Iris pigment epithelial cell (primary cell): ENCODE data around the gene CCDC40.

Experiments
- DNase-seq: peaks from one replicate; pipeline ENCODE4 v3.0.0-alpha.2; 2011; ENCODE audit warnings: low read depth

Gene CCDC40

DNA sequence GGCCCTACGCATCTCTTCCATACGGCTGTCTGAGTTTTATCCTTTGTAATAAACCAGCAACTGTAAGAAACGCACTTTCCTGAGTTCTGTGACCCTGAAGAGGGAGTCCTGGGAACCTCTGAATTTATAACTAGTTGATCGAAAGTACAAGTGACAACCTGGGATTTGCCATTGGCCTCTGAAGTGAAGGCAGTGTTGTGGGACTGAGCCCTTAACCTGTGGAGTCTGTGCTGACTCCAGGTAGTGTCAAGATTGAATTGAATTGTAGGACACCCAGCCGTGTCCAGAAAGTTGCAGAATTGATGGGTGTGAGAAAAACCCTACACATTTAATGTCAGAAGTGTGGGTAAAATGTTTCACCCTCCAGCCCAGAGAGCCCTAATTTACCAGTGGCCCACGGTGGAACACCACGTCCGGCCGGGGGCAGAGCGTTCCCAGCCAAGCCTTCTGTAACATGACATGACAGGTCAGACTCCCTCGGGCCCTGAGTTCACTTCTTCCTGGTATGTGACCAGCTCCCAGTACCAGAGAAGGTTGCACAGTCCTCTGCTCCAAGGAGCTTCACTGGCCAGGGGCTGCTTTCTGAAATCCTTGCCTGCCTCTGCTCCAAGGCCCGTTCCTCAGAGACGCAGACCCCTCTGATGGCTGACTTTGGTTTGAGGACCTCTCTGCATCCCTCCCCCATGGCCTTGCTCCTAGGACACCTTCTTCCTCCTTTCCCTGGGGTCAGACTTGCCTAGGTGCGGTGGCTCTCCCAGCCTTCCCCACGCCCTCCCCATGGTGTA lies 66.4 kb downstream of the CCDC40 start:
- no peak for DNase-seq

DNA sequence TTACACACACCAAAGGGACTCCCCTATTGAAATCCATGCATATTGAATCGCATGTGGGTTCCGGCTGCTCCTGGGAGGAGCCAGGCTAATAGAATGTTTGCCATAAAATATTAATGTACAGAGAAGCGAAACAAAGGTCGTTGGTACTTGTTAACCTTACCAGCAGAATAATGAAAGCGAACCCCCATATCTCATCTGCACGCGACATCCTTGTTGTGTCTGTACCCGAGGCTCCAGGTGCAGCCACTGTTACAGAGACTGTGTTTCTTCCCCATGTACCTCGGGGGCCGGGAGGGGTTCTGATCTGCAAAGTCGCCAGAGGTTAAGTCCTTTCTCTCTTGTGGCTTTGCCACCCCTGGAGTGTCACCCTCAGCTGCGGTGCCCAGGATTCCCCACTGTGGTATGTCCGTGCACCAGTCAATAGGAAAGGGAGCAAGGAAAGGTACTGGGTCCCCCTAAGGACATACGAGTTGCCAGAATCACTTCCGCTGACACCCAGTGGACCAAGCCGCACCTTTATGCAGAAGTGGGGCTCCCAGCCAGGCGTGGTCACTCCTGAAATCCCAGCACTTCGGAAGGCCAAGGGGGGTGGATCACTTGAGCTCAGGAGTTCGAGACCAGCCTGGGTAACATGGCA lies 67.1 kb downstream of the CCDC40 start:
- no peak for DNase-seq

DNA sequence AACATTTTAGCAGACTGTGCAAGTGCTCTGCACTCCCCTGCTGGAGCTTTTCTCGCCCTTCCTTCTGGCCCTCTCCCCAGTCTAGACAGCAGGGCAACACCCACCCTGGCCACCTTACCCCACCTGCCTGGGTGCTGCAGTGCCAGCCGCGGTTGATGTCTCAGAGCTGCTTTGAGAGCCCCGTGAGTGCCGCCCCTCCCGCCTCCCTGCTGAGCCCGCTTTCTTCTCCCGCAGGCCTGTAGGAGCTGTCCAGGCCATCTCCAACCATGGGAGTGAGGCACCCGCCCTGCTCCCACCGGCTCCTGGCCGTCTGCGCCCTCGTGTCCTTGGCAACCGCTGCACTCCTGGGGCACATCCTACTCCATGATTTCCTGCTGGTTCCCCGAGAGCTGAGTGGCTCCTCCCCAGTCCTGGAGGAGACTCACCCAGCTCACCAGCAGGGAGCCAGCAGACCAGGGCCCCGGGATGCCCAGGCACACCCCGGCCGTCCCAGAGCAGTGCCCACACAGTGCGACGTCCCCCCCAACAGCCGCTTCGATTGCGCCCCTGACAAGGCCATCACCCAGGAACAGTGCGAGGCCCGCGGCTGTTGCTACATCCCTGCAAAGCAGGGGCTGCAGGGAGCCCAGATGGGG lies 68.0 kb downstream of the CCDC40 start:
- DNase-seq, result peak; percentile 15

DNA sequence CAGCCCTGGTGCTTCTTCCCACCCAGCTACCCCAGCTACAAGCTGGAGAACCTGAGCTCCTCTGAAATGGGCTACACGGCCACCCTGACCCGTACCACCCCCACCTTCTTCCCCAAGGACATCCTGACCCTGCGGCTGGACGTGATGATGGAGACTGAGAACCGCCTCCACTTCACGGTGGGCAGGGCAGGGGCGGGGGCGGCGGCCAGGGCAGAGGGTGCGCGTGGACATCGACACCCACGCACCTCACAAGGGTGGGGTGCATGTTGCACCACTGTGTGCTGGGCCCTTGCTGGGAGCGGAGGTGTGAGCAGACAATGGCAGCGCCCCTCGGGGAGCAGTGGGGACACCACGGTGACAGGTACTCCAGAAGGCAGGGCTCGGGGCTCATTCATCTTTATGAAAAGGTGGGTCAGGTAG lies 68.5 kb downstream of the CCDC40 start:
- no peak for DNase-seq

DNA sequence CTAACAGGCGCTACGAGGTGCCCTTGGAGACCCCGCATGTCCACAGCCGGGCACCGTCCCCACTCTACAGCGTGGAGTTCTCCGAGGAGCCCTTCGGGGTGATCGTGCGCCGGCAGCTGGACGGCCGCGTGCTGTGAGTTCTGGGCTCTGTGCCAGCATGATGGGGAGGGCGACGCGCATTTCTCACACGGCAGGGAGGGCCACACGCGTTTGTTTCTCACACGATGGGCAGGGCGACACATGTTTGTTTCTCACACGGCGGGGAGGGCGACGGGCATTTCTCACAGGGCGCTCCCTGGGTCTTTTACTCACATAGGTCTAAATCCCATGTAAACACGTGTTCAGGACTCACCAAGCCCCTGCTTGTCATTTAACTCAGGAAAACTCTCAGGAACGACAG lies 69.3 kb downstream of the CCDC40 start:
- DNase-seq, result no peak

DNA sequence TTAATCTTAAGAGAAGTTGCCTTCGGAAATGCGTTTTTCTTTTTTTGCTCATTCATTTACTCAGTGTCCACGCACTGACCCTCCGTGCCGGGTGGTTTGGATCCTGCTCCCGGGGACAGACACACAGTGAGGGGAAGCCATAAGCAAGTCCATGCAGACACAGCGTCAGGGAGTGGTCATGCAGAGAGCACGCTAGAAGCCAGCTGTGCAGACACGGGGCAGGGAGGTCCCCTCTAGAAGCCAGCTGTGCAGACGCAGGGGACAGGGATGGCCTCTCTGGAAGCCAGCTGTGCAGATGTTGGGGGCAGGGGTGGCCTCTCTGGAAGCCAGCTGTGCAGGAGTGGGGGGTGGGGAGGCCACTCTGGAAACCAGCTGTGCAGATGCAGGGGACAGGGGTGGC lies 69.7 kb downstream of the CCDC40 start:
- DNase-seq, result no peak

DNA sequence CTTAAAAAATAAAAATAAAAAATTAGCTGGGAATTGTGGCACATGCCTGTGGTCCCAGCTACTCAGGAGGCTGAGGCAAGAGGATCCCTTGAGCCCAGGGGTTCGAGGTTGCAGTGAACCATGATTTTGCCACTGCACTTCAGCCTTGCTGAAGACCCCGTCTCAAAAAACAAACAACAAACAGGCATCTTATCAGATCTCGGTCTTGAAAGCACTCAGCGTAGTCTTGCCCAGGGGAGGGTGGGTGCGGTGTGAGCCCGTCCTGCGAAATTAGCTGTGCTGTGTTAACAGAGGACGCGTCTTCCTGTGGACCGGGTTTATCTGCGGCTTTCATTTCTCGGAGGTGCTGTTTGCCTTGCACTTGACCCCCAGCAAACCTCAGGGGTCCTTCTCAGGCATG lies 70.3 kb downstream of the CCDC40 start:
- DNase-seq, result no peak

DNA sequence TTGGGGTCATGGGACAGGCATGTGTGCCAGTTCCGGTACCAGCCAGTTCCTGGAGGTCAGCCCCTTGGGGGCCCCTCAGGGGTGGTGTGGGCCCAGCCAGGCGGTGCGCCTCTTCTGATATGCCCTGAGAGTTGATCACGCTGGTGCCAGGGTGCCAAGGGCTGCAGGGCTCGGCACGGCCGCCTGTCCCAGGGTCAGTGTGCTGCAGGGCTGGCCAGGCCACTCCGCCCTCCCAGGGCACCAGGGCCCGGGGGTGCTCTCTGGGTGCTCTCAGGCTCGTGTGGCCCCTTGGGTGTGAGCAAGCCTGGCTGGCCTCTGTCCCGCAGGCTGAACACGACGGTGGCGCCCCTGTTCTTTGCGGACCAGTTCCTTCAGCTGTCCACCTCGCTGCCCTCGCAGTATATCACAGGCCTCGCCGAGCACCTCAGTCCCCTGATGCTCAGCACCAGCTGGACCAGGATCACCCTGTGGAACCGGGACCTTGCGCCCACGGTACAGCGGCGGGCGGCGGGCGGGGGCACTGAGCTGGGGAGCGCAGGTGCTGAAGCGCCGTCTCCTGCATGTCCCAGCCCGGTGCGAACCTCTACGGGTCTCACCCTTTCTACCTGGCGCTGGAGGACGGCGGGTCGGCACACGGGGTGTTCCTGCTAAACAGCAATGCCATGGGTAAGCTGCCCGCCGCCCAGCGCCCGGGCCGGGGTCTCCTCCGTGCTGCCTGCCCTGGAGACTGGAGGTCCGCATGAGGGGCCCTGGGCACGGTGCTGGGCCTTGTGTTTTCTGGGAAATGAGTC lies 71.0 kb downstream of the CCDC40 start:
- DNase-seq, result no peak

DNA sequence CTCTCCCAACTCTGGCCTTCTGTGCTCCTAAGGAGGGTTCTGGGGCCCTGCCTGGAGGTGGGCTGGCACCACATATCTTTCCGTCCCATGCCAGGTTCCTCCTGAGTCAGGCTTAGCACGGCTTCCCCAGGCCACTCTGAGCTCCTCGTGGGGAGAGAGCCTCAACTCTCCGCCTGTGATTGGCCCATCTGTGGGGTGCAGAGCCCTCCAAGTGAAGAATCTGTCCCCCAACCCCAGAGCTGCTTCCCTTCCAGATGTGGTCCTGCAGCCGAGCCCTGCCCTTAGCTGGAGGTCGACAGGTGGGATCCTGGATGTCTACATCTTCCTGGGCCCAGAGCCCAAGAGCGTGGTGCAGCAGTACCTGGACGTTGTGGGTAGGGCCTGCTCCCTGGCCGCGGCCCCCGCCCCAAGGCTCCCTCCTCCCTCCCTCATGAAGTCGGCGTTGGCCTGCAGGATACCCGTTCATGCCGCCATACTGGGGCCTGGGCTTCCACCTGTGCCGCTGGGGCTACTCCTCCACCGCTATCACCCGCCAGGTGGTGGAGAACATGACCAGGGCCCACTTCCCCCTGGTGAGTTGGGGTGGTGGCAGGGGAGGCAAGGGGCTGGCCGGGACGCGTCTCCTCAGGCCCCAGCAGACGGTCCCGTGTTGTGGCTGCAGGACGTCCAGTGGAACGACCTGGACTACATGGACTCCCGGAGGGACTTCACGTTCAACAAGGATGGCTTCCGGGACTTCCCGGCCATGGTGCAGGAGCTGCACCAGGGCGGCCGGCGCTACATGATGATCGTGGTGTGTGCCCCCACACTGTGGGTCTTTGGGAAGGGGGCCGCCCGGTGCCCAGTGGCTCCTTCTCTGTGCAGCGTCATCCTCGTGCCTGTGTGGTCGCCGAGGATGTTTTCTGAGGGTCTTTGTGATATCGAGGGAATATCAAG lies 71.9 kb downstream of the CCDC40 start:
- DNase-seq, result no peak

DNA sequence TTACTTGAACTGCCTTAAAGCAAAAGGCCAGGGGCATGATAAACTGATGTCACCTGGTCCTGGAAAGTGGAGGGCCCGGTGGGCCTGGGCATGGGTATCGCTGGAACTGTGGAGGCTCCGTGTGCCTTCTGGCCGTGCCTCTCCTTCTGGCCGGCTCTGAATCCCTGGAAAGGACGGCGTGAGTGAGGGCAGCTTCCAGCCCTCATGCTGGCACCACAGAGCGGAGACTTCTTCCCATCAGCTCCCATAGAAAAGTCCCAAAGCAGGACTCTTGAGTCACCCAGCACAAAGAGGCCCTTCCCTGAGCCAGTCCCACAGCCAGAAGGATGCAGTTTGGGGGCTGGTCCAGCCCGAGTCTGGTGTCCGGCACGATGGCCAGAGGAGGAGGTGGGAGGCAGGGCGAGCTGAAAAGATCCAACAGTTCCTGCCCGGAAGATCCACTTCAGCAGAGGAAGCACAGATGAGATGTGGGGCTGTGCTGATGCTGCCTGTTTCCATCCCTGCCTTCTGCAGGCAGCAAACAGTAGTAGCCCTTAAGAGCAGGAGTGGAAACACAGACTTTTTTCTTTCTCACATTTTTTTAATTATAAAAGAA lies 72.7 kb downstream of the CCDC40 start:
- no peak for DNase-seq

DNA sequence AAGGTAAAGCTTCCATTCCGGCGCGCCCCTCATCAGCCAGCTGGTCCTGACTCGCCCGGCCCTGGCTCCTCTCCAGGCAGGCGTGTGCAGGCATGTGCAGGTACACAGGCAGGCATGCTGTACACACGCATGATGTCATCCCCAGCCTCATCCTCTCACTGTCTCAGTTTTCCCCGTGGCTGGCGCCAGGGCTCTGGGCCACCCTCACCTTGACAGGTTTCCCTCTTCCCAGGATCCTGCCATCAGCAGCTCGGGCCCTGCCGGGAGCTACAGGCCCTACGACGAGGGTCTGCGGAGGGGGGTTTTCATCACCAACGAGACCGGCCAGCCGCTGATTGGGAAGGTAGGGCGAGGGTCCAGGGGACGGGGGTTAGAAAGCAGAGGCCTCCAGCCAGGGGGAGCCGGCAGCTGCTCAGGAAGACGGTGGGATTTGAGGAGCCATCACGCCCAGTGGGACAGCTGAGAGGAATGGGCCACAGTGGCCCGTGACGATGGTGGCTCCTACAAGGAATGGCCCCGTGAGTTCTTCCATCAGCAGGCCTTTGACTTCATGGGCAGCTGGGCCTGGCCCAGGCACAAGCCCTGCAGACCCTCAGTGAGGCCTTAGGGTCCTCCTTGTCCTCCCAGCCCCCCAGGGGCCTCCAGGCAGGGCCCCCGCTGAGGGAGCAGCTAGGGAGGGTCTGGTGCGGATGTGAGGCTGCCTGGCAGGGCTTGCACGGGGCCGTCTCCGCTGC lies 73.4 kb downstream of the CCDC40 start:
- DNase-seq, result no peak

DNA sequence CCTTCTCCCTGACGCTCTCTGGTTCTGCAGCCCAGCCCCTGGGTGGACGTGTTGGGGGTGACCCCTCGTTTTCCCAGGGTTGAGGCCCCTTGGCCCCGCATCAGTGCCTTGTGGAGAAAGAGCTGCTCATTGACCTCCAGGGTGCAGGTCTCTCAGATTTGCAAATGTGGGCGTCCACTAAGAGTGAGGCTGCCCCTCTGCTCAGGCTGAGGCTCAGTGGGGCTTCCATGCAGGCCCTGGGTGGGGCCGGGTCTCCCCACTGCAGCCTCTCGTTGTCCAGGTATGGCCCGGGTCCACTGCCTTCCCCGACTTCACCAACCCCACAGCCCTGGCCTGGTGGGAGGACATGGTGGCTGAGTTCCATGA lies 74.0 kb downstream of the CCDC40 start:
- no peak for DNase-seq

DNA sequence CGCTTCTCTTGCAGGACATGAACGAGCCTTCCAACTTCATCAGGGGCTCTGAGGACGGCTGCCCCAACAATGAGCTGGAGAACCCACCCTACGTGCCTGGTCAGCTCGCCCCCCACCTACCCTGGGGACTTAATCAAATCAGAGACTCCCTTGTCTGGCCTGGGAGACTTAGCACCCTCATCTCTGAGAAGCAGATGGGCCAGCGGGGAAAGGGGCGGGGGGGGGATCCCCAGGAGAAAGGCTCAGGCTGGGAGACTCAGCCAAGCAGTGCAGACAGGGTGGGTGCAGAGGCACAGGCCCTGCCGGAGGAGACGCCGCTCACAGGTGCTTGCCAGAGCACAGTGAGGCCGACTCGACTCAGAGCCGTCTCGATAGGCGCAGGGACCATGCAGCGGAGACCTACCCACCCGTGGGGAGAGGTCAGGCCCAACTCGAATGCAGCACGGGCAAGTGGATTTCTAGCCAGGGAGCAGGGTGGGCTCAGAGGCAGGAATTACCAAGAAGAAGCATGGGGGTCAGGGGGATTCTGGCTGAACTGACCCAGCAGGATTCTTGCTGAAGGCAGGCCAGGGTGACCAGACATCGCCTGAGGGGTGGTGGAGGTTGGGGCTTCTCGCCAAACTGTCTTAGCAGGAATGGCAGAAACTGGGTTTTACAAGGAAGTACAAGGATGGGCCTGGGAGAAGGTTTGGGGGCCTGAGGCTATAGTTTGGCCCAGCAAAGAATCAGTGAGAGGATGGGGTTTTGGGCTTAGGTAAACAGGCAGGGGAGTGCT lies 74.7 kb downstream of the CCDC40 start:
- no peak for DNase-seq

DNA sequence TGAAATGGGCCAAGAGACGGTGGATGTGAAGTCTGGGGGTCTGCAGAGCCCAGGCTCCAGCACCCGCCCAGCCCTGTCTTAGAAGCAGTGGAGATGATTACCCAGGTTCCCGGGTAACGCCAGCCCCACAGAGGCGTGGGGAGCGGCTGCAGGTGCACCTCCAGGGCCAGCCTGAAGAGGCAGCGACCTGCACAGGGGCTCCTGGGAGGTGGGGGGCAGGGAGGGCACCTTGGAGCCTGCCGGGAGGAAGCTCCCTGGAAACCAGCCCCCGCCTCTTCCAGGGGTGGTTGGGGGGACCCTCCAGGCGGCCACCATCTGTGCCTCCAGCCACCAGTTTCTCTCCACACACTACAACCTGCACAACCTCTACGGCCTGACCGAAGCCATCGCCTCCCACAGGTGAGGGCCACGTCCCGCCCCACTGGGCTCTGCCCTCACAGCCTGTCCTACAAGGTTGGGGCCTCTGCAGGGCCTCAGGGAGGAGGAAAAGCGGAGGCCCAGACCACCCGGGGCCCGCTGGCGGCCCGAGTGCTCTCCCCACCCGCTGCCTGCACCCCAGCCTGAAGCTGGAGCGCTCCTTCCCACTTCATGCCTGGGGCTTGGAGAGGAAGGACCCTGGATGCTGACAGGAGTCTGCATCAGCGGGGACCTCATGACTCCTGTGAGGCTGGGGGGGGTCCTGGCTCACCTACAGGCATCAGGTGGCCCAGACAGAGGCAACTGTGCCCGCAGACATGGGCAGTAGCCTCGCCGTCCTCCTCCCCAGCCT lies 75.4 kb downstream of the CCDC40 start:
- no peak for DNase-seq

DNA sequence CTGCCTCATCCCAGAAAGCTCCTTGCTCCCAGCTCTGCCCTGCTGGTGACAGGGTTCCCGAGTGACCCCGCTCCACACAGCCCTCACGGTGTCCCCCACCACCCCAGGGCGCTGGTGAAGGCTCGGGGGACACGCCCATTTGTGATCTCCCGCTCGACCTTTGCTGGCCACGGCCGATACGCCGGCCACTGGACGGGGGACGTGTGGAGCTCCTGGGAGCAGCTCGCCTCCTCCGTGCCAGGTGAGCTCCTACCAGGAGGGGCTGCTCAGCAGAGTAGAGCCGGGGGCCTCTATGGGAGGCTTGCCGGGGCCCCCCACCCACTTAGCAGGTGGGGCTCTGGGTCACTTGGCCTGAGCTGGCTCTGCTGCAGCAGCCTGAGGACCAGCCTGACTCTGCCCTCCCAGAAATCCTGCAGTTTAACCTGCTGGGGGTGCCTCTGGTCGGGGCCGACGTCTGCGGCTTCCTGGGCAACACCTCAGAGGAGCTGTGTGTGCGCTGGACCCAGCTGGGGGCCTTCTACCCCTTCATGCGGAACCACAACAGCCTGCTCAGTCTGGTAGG lies 76.1 kb downstream of the CCDC40 start:
- DNase-seq, result no peak

DNA sequence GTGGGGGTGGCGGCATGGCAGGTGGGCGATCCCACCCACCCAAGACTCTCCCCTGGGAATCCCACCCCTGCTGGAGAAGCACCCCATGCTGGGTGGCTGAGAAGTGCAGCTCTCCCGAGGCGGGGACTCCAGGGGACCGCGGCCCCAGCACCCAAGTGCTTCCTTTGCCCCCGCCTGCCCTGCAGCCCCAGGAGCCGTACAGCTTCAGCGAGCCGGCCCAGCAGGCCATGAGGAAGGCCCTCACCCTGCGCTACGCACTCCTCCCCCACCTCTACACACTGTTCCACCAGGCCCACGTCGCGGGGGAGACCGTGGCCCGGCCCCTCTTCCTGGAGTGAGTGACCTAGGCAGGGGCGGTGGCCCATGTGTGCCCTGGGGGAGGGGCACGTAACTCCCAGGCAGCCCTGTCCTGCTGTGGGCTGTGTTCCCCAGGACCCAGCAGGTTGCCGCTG lies 76.6 kb downstream of the CCDC40 start:
- DNase-seq, result no peak

DNA sequence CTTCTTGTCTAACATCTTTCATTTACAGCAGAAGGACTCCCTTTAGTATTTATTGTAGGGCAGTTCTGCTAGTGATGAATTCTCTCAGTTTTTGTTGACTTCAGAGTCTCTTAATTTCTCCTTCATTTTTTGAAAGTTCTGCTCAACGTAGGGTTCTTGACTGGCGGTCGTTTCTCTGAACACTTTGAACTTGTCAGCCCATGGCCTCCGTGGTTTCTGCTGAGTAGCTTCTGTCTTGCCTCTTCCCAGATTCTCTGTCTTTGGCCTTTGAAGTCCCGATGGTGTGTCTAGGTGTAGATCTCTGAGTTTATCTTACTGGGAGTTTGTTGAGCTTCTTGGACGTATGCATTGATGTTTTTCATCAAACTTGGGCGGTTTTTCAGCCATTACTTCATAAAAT lies 78.3 kb downstream of the CCDC40 start:
- no peak for DNase-seq

DNA sequence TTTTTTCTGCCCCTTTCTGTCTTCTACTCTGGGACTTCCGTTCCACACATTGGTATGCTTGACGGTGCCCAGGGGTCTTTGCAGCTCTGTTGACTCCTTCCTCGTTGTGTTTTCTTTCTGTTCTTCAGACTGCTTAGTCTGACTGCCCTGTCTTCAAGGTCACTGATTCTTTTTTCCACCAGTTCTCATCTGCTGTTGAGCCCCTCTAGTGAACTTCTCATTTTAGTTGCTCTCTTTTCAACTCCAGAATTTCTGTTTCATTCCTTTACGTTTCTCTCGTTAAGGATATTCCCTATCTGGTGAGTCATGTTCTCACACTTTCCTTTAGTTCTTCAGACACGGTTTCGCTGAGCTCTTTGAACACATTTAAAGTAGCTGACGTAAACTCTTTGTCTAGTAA lies 78.7 kb downstream of the CCDC40 start:
- no peak for DNase-seq
